NT2/D1 (cell line): Measurements from ENCODE around the gene KDM3A.

ENCODE experiments used
- DNase-seq: peaks from one replicate; pipeline ENCODE4 v3.0.0-alpha.2; 2011; ENCODE audit warnings: low read depth, low spot score
- H3K27me3 ChIP-seq: 2 replicates; pipeline ENCODE4 v1.6.0; 2011; ENCODE audit warnings: mild to moderate bottlenecking; ENCODE audit not compliant: insufficient read length, insufficient read depth
- H3K36me3 ChIP-seq: 2 replicates; pipeline ENCODE4 v1.6.1; 2011; ENCODE audit warnings: mild to moderate bottlenecking, low read length, mixed read lengths; ENCODE audit not compliant: insufficient read depth, insufficient read length
- H3K4me1 ChIP-seq: 2 replicates; pipeline ENCODE4 v1.5.1; 2011; ENCODE audit not compliant: insufficient read depth, insufficient read length
- H3K4me3 ChIP-seq: 2 replicates; pipeline ENCODE4 v1.5.1; 2011; ENCODE audit warnings: low read depth; ENCODE audit not compliant: insufficient read length
- H3K9ac ChIP-seq: 2 replicates; pipeline ENCODE4 v1.6.0; 2011; ENCODE audit warnings: low read depth; ENCODE audit not compliant: insufficient read length
- H3K9me3 ChIP-seq: 2 replicates; pipeline ENCODE4 v1.5.1; 2011; ENCODE audit warnings: mild to moderate bottlenecking, low read length; ENCODE audit not compliant: insufficient read depth
- SUZ12 ChIP-seq: IDR thresholded peaks from 2 replicates; pipeline ENCODE4 v1.6.1; 2011; ENCODE audit not compliant: insufficient read length, insufficient read depth; ENCODE audit errors: extremely low read depth
- YY1 ChIP-seq: IDR thresholded peaks from 2 replicates; pipeline ENCODE4 v1.6.1; 2011; ENCODE audit not compliant: insufficient read length, insufficient read depth
- ZNF274 ChIP-seq: IDR thresholded peaks from 2 replicates; pipeline ENCODE4 v1.6.1; 2011; ENCODE audit warnings: mild to moderate bottlenecking, low read depth, low read length

KDM3A gene

DNA sequence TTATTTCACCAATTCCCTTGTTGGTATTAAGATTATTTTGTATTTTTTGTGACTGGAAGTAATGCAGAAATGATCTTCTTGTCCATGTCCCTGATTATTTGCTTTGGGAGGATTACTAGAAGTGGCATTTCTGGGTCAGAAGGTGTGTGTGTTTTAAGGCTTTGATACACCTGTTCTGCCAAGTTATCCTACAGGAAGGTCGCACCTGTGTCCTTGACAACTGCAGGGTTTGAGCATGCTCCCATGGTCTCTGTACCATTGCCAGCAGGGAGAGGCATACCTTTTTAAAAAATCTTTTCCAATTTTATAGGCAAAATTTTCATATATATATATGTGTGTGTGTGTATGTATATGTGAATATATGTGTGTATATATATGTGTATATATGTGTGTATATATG is 29.7 kb downstream of the KDM3A start:
- TF ChIP-seq SUZ12 (no peak), YY1 (no peak)
- no peak for DNase-seq
- Histone ChIP-seq H3K27me3 (no peaks in the 10 kb centered on the region), H3K4me3 (no peak overlapping the region), H3K9me3 (no peaks in the 10 kb centered on the region), H3K4me1 (no peaks in the 10 kb centered on the region), H3K9ac (no peak overlapping the region), H3K36me3 (peaks cover 58% of the 10 kb centered on the region)

DNA sequence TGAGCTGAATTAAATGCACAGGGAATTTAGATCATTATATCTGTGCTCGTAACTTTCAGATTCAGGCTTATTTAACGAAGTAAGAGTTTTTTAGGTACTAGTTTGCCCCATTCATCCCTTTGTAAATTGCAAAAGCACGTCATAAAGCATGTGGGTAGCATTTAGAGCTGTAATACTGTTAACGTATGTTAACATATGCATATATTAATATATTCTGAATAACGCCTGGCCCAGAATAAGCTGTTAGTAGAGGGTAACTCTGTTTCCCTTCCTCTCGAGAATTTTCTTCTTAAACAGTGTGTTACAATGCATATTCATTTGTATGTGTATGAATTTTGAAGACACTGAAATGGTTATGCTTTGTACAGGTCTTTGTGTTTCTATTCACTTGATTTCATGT is 30.5 kb downstream of the KDM3A start:
- no peak for TF ChIP-seq YY1
- no peak for TF ChIP-seq SUZ12
- no peak for TF ChIP-seq ZNF274

DNA sequence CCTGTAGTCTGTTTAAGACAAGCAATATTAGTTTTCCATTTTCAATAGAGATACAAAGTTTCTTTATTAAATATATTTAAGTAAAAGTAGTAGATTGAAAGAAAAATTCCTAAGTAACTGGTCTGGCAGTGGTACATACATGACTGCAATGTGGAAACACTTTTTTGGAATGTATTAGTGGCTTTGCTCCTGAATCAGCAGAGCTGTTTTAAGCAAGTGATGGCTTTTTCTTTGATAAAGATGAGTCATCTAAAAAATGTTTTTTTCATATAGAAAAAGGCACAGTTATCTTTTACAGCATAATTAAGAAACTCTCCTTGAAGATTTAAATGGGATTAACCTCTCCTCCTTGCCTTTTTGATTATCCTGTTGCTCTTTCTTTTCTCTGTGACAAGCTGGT is 34.9 kb downstream of the KDM3A start:
- H3K4me3 ChIP-seq: no peak overlapping the region
- H3K36me3 ChIP-seq: peaks cover 57% of the 10 kb centered on the region
- TF ChIP-seq YY1 (no peak), ZNF274 (no peak), SUZ12 (no peak)
- no peak for DNase-seq
- no peaks in the 10 kb centered on the region for H3K9me3 ChIP-seq
- H3K9ac ChIP-seq: no peak overlapping the region
- H3K4me1 ChIP-seq: no peaks in the 10 kb centered on the region
- no peaks in the 10 kb centered on the region for H3K27me3 ChIP-seq

More for the DNA sequence above, 30.5 kb downstream of the KDM3A start:
- H3K4me3 ChIP-seq: no peak overlapping the region
- no peak overlapping the region for H3K9ac ChIP-seq
- no peak for DNase-seq
- no peaks in the 10 kb centered on the region for H3K27me3 ChIP-seq
- no peaks in the 10 kb centered on the region for H3K9me3 ChIP-seq
- H3K4me1 ChIP-seq: no peaks in the 10 kb centered on the region
- H3K36me3 ChIP-seq: peaks cover 57% of the 10 kb centered on the region

DNA sequence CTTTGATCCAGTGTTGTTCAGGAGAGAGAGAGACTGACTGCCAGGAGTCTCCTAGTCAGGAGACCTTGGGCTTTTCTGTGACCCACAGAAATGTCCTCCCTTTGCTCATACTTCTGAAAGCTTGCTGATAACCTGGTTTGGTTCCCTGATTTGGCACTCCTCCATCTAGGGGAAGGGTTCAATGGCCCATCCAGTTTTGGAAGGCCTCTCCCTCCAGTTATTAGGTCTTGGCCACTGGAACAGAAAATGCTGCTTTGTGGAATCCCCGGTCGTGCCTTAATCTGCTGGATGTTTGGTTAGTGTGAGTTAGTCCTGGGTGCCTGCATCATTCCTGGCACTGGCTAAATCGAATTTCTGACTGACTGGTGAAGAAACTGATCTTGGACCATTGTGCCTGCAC is 35.7 kb downstream of the KDM3A start:
- Histone ChIP-seq H3K9ac (no peak overlapping the region), H3K4me3 (no peak overlapping the region), H3K36me3 (peaks cover 59% of the 10 kb centered on the region), H3K9me3 (no peaks in the 10 kb centered on the region), H3K4me1 (no peaks in the 10 kb centered on the region), H3K27me3 (no peaks in the 10 kb centered on the region)
- TF ChIP-seq YY1: no peak
- DNase-seq: no peak

DNA sequence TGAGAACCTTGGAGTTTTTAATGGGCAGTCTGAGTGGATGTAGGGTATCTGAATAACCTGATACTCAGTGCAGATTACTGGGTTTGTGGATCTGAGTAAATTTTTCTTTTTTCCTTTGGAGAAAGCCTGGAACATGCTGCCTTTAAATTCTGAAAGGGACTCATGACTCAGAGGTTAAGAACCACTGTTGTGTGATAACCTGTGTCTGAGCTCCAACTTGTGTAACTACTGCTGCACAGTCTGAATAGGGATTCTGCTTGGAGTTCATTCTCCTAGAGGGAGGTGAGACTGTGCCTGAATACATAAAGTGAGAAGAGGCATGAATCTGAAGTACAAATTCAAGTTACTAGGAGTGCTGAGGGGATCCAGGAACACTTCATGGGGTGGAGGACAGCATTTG is 36.2 kb downstream of the KDM3A start:
- H3K9ac ChIP-seq: no peak overlapping the region
- no peaks in the 10 kb centered on the region for H3K9me3 ChIP-seq
- H3K4me3 ChIP-seq: no peak overlapping the region
- no peaks in the 10 kb centered on the region for H3K4me1 ChIP-seq
- H3K36me3 ChIP-seq: peaks cover 63% of the 10 kb centered on the region
- H3K27me3 ChIP-seq: no peaks in the 10 kb centered on the region
- no peak for DNase-seq
- TF ChIP-seq SUZ12: no peak
- no peak for TF ChIP-seq ZNF274
- no peak for TF ChIP-seq YY1

DNA sequence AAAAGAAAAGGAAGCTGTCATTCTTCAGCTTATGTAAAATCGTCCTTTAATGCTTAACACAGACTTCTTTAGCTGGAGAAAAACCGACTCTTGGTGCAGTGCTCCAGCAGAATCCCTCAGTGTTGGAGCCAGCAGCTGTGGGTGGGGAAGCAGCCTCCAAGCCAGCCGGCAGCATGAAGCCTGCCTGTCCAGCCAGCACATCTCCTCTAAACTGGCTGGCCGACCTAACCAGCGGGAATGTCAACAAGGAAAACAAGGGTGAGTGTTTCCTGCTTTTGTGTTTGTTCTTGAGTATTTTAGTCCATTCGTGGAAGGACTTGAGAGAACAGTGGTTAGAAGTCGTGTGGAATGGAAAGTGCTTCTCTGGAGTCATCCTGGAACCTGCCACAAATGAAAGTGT is 38.9 kb downstream of the KDM3A start:
- no peak for TF ChIP-seq YY1
- TF ChIP-seq SUZ12: no peak
- TF ChIP-seq ZNF274: no peak
- peaks cover 74% of the 10 kb centered on the region for H3K36me3 ChIP-seq
- H3K27me3 ChIP-seq: no peaks in the 10 kb centered on the region
- no peaks in the 10 kb centered on the region for H3K4me1 ChIP-seq
- no peaks in the 10 kb centered on the region for H3K9me3 ChIP-seq
- no peak for DNase-seq
- no peak overlapping the region for H3K4me3 ChIP-seq
- no peak overlapping the region for H3K9ac ChIP-seq

DNA sequence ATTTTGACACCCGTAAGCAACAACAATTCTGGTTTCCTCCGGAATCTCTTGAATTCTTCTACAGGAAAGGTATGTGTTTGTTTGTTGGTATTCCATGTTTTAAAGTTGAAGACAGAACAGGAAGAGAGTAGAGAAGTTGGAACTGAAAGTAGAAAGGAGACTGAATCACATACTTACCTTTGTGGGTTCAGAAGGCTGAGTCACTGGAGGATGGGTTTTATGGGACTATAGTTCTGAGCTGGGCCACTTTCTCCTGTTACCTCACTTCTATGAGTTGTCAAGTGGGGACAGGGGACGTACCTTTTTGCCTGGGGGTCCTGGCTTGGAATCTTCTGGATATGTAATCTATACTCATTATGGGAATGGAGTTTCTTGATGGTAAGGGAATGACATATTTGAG is 40.9 kb downstream of the KDM3A start:
- no peak for TF ChIP-seq SUZ12
- TF ChIP-seq ZNF274: no peak
- no peak for TF ChIP-seq YY1
- no peaks in the 10 kb centered on the region for H3K4me1 ChIP-seq
- H3K4me3 ChIP-seq: no peak overlapping the region
- no peaks in the 10 kb centered on the region for H3K9me3 ChIP-seq
- H3K27me3 ChIP-seq: no peaks in the 10 kb centered on the region
- no peak for DNase-seq
- H3K9ac ChIP-seq: no peak overlapping the region
- peaks cover 73% of the 10 kb centered on the region for H3K36me3 ChIP-seq

DNA sequence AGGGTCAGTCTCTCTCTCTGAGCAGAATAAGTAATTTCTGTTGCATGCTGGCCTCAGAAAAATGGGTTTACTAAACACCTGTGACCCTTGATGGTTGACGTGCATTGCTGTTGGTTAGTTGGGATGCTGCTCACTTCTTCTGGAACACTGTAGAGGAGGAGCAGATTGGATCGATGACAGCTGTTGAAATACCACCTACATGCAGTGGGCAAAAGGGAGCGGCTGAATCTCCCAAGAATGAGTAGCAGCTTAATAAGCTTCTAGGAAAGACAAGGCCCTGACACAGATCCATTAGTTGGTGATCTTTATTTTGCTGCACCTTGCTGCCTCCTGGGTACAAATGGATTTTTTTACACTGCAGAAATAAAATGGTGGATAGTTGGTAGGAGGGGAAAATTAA is 43.2 kb downstream of the KDM3A start:
- no peak for DNase-seq
- no peak overlapping the region for H3K9ac ChIP-seq
- no peaks in the 10 kb centered on the region for H3K9me3 ChIP-seq
- no peak overlapping the region for H3K4me3 ChIP-seq
- no peaks in the 10 kb centered on the region for H3K27me3 ChIP-seq
- peaks cover 78% of the 10 kb centered on the region for H3K36me3 ChIP-seq
- TF ChIP-seq YY1 (no peak), SUZ12 (no peak), ZNF274 (no peak)
- no peaks in the 10 kb centered on the region for H3K4me1 ChIP-seq
